ENCODE data around the gene DOK6.

Gene DOK6

DNA sequence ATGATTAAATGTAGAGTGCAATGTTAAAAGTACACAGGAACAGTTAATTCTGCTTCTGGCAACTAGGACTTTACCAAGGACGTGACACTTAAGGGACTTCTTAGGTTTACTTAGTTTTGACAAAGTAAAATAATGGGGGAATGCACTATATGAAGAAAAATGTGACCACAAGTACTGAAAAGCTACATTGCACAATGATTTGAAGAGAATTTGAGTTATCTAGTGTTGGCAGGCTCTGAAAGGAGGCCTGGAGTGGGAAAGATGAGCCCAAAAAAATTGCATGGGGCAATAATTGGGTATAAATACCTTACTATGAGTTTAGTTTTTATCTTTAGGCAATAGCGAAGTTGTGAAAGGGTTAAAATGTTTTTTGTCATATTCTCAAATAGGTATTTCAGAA, 173.7 kb downstream of the DOK6 start:
- Histone ChIP-seq H3K36me3 (ENCODE audit: control insufficient read depth, insufficient read depth, low read length) (no peaks in the 10 kb centered on the region), H3K4me3 (ENCODE audit: low read length) (no peak overlapping the region), H3K9me3 (ENCODE audit: control insufficient read depth, insufficient read depth, low read length) (no peaks in the 10 kb centered on the region), H3K27ac (ENCODE audit: low read length) (no peak overlapping the region), H3K27me3 (ENCODE audit: control insufficient read depth, insufficient read depth, low read length) (no peaks in the 10 kb centered on the region), H3K4me1 (ENCODE audit: control insufficient read depth, insufficient read depth, low read length) (no peaks in the 10 kb centered on the region)
- no peak for DNase-seq (ENCODE audit: low read depth, low spot score)
- WGBS (ENCODE audit: insufficient coverage, insufficient read length), result 100% methylated on average over 1 of the region's 2 CpGs

DNA sequence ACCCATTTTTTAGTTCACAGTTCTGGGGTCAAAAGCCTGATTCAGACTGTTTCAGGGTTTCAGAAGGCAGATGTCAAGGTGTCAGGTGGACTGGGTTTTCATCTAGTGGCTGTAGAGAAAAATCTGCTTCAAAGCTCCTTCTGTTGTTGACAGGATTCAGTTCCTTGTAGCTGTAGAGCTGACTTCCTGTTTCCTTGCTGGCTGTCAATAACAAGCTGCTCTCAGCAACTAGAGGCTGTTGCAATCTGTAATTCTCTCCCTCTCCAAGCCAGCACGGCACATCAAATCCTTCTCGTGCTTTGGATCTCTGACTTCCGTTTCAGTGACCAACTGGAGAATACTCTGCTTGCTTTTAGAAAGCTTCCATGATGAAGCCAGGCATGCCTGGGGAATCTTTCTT, 179.4 kb downstream of the DOK6 start:
- Histone ChIP-seq H3K36me3 (ENCODE audit: control insufficient read depth, insufficient read depth, low read length) (no peaks in the 10 kb centered on the region), H3K4me1 (ENCODE audit: control insufficient read depth, insufficient read depth, low read length) (no peaks in the 10 kb centered on the region), H3K4me3 (ENCODE audit: low read length) (no peak overlapping the region), H3K27ac (ENCODE audit: low read length) (no peak overlapping the region), H3K9me3 (ENCODE audit: control insufficient read depth, insufficient read depth, low read length) (no peaks in the 10 kb centered on the region), H3K27me3 (ENCODE audit: control insufficient read depth, insufficient read depth, low read length) (no peaks in the 10 kb centered on the region)
- no peak for DNase-seq (ENCODE audit: low read depth, low spot score)
- WGBS (ENCODE audit: insufficient coverage, insufficient read length), result no CpG with 5 or more reads among the region's 3 CpGs

DNA sequence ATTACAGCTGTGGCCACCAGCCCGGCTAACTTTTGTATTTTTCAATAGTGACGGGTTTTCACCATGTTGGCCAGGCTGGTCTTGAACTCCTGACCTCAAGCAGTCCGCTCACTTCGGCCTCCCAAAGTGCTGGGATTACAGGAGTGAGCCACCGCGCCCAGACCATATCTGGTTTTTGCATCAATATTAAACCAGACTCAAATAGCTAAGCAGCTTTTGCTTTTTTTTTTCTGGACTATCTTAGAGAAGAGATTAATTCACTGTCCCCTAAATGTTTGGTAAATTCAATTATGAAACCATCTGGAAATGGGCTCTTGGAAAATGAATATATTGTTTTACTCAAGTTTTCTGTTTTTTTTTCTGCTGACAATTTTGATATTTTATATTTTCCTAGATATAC, 183.7 kb downstream of the DOK6 start:
- H3K4me3 ChIP-seq (ENCODE audit: low read length), result no peak overlapping the region
- H3K36me3 ChIP-seq (ENCODE audit: control insufficient read depth, insufficient read depth, low read length), result no peaks in the 10 kb centered on the region
- no peak for DNase-seq (ENCODE audit: low read depth, low spot score)
- H3K4me1 ChIP-seq (ENCODE audit: control insufficient read depth, insufficient read depth, low read length), result no peaks in the 10 kb centered on the region
- WGBS (ENCODE audit: insufficient coverage, insufficient read length), result no CpG with 5 or more reads among the region's 6 CpGs
- H3K27me3 ChIP-seq (ENCODE audit: control insufficient read depth, insufficient read depth, low read length), result no peaks in the 10 kb centered on the region
- no peak overlapping the region for H3K27ac ChIP-seq (ENCODE audit: low read length)
- no peaks in the 10 kb centered on the region for H3K9me3 ChIP-seq (ENCODE audit: control insufficient read depth, insufficient read depth, low read length)

DNA sequence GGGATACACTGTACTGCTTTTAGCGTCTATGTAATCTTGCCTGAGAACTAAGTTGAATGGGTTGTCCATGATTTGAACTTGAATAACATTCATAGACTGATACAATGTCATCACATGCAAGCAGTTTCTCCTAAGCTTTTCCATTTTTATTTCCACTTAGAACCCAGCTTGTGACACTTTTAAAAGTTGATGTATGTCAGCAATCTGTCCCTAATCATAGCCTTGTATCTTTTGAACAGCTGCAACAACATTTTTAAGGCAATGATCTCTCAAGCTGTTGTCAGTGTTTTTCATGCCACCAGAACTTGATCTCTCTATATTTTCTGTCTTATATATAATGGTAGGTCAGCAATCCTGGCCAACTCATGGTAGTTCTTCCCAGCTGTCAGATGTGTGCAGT, 185.0 kb downstream of the DOK6 start:
- DNase-seq (ENCODE audit: low read depth, low spot score), result no peak
- no peak overlapping the region for H3K4me3 ChIP-seq (ENCODE audit: low read length)
- H3K36me3 ChIP-seq (ENCODE audit: control insufficient read depth, insufficient read depth, low read length), result no peaks in the 10 kb centered on the region
- no peaks in the 10 kb centered on the region for H3K27me3 ChIP-seq (ENCODE audit: control insufficient read depth, insufficient read depth, low read length)
- H3K4me1 ChIP-seq (ENCODE audit: control insufficient read depth, insufficient read depth, low read length), result no peaks in the 10 kb centered on the region
- no CpG with 5 or more reads among the region's 1 CpG for WGBS (ENCODE audit: insufficient coverage, insufficient read length)
- H3K27ac ChIP-seq (ENCODE audit: low read length), result no peak overlapping the region
- no peaks in the 10 kb centered on the region for H3K9me3 ChIP-seq (ENCODE audit: control insufficient read depth, insufficient read depth, low read length)

DNA sequence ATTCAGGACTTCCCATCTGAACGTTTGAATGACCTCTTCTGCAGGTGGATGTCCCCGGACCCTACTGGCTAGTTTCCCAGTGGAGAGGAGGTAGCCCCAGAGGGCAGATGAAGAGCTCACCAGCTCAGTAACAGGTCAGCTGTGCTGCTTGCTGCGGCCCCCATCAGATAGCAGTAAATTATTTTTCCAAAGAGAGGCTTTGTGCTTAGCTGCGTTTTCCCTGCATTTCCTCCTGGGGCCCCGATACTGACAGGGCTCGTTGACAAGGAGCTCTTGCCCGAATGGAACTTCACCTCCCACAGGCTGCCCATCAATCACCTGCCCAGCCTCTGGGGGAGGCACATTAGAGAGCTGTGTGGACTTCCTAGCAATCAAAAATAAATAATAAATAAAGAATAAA, 185.8 kb downstream of the DOK6 start:
- WGBS (ENCODE audit: insufficient coverage, insufficient read length), result no CpG with 5 or more reads among the region's 7 CpGs
- DNase-seq (ENCODE audit: low read depth, low spot score), result no peak
- Histone ChIP-seq H3K4me1 (ENCODE audit: control insufficient read depth, insufficient read depth, low read length) (no peaks in the 10 kb centered on the region), H3K9me3 (ENCODE audit: control insufficient read depth, insufficient read depth, low read length) (no peaks in the 10 kb centered on the region), H3K27me3 (ENCODE audit: control insufficient read depth, insufficient read depth, low read length) (no peaks in the 10 kb centered on the region), H3K36me3 (ENCODE audit: control insufficient read depth, insufficient read depth, low read length) (no peaks in the 10 kb centered on the region), H3K4me3 (ENCODE audit: low read length) (no peak overlapping the region), H3K27ac (ENCODE audit: low read length) (no peak overlapping the region)

DNA sequence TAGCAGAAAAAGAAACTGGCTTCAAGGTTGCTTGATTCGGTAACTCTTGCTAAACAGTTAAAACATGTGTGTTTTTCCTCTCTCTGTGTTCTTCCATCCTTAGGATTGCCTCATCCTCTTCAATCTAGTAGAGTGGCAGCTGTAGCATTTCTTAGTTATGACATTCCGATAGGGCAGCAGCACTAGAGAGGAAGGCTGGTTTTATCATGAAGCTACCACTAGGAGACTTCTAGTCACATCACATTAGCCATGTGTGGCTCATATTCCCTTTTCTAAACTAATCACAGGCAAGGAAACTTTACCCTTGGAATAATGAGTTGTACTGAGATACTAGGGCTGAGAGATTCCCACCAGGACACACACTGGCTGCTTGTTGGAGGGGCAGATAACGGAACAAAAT, 187.6 kb downstream of the DOK6 start:
- no peaks in the 10 kb centered on the region for H3K9me3 ChIP-seq (ENCODE audit: control insufficient read depth, insufficient read depth, low read length)
- no peak overlapping the region for H3K4me3 ChIP-seq (ENCODE audit: low read length)
- no peaks in the 10 kb centered on the region for H3K27me3 ChIP-seq (ENCODE audit: control insufficient read depth, insufficient read depth, low read length)
- H3K27ac ChIP-seq (ENCODE audit: low read length), result no peak overlapping the region
- WGBS (ENCODE audit: insufficient coverage, insufficient read length), result no CpG with 5 or more reads among the region's 3 CpGs
- H3K4me1 ChIP-seq (ENCODE audit: control insufficient read depth, insufficient read depth, low read length), result no peaks in the 10 kb centered on the region
- DNase-seq (ENCODE audit: low read depth, low spot score), result no peak
- no peaks in the 10 kb centered on the region for H3K36me3 ChIP-seq (ENCODE audit: control insufficient read depth, insufficient read depth, low read length)

DNA sequence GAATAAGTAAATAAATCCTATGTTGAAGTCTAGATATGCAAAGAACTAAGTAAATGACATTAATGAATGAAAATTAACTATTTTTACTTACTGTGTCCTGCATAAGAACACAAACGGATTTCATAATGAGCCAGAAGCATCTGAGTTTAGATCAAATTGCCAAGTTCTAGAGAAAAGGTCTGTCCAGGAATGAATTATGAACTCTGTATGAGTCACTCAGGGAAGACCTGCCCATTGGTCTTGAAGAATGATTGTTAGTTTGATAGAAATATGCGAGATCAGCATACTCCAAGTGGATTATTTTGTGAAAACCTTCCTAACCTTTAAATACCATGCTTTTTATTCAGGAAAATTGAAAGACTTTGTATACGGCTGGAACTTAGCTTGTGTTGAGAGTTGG, 189.5 kb downstream of the DOK6 start:
- no peaks in the 10 kb centered on the region for H3K9me3 ChIP-seq (ENCODE audit: control insufficient read depth, insufficient read depth, low read length)
- H3K27me3 ChIP-seq (ENCODE audit: control insufficient read depth, insufficient read depth, low read length), result no peaks in the 10 kb centered on the region
- no CpG with 5 or more reads among the region's 3 CpGs for WGBS (ENCODE audit: insufficient coverage, insufficient read length)
- no peak overlapping the region for H3K4me3 ChIP-seq (ENCODE audit: low read length)
- H3K36me3 ChIP-seq (ENCODE audit: control insufficient read depth, insufficient read depth, low read length), result no peaks in the 10 kb centered on the region
- no peaks in the 10 kb centered on the region for H3K4me1 ChIP-seq (ENCODE audit: control insufficient read depth, insufficient read depth, low read length)
- no peak overlapping the region for H3K27ac ChIP-seq (ENCODE audit: low read length)
- DNase-seq (ENCODE audit: low read depth, low spot score), result no peak

DNA sequence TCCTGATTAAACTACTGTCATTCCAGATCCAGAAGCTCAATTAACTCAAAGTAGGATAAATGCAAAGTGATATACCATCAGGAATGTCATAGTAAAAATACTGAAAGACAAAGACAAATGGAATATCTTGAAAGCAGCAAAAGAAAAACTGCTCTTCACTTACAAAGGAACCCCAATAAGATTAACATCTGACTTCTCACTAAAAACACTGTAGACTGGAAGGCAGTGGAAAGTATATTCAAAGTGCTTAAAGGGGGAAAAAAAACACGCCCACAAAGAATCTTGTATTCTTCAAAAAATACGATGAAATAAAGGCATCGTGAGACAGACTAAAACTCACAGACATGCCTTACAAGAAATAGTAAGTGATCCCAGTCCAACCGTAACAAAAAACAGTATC, 195.7 kb downstream of the DOK6 start:
- no peaks in the 10 kb centered on the region for H3K36me3 ChIP-seq (ENCODE audit: control insufficient read depth, insufficient read depth, low read length)
- no peaks in the 10 kb centered on the region for H3K9me3 ChIP-seq (ENCODE audit: control insufficient read depth, insufficient read depth, low read length)
- H3K4me3 ChIP-seq (ENCODE audit: low read length), result no peak overlapping the region
- no peaks in the 10 kb centered on the region for H3K4me1 ChIP-seq (ENCODE audit: control insufficient read depth, insufficient read depth, low read length)
- WGBS (ENCODE audit: insufficient coverage, insufficient read length), result no CpG with 5 or more reads among the region's 4 CpGs
- no peaks in the 10 kb centered on the region for H3K27me3 ChIP-seq (ENCODE audit: control insufficient read depth, insufficient read depth, low read length)
- DNase-seq (ENCODE audit: low read depth, low spot score), result no peak
- H3K27ac ChIP-seq (ENCODE audit: low read length), result no peak overlapping the region

DNA sequence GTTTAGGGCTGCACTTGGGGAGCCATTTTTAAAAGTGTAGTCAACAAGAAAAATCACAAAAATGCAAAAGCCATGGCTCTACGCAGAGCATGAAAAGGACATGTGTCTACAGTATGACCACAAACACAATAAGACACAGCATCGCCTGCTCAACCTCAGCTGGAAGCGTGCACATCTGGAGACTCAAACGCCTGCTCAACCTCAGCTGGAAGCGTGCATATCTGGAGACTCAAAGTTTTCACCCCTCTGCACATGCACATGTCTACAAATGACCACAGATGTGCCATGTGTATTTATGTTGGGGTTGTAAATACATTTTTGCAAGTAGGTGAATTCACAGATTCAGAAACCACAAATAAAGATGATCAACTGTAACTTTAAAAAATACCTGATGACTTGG, 196.9 kb downstream of the DOK6 start:
- H3K36me3 ChIP-seq (ENCODE audit: control insufficient read depth, insufficient read depth, low read length), result no peaks in the 10 kb centered on the region
- no peaks in the 10 kb centered on the region for H3K4me1 ChIP-seq (ENCODE audit: control insufficient read depth, insufficient read depth, low read length)
- no peak overlapping the region for H3K27ac ChIP-seq (ENCODE audit: low read length)
- H3K9me3 ChIP-seq (ENCODE audit: control insufficient read depth, insufficient read depth, low read length), result no peaks in the 10 kb centered on the region
- no peak for DNase-seq (ENCODE audit: low read depth, low spot score)
- WGBS (ENCODE audit: insufficient coverage, insufficient read length), result no CpG with 5 or more reads among the region's 5 CpGs
- no peak overlapping the region for H3K4me3 ChIP-seq (ENCODE audit: low read length)
- H3K27me3 ChIP-seq (ENCODE audit: control insufficient read depth, insufficient read depth, low read length), result no peaks in the 10 kb centered on the region

DNA sequence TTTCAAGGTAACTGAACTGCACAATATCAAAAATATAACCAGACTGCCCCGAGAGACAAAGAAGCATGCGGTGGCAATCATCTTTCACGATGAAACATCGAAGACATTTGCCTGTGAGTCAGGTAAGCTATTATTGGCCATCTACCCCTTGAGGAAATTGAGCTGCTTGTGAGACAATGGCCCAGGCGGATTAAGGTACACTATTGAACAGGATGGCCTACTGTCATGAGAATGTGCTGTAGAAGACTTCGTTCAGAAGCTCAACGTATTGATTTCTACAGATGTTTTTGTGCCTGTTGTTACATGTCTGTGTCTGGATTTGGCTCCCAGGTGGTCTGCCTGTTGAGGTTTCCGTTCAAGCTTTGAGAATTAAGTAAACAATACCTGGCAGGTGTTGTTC, 198.7 kb downstream of the DOK6 start:
- no peak for DNase-seq (ENCODE audit: low read depth, low spot score)
- no peaks in the 10 kb centered on the region for H3K9me3 ChIP-seq (ENCODE audit: control insufficient read depth, insufficient read depth, low read length)
- H3K4me1 ChIP-seq (ENCODE audit: control insufficient read depth, insufficient read depth, low read length), result no peaks in the 10 kb centered on the region
- no peak overlapping the region for H3K4me3 ChIP-seq (ENCODE audit: low read length)
- H3K27me3 ChIP-seq (ENCODE audit: control insufficient read depth, insufficient read depth, low read length), result no peaks in the 10 kb centered on the region
- no CpG with 5 or more reads among the region's 8 CpGs for WGBS (ENCODE audit: insufficient coverage, insufficient read length)
- H3K27ac ChIP-seq (ENCODE audit: low read length), result no peak overlapping the region
- H3K36me3 ChIP-seq (ENCODE audit: control insufficient read depth, insufficient read depth, low read length), result no peaks in the 10 kb centered on the region

DNA sequence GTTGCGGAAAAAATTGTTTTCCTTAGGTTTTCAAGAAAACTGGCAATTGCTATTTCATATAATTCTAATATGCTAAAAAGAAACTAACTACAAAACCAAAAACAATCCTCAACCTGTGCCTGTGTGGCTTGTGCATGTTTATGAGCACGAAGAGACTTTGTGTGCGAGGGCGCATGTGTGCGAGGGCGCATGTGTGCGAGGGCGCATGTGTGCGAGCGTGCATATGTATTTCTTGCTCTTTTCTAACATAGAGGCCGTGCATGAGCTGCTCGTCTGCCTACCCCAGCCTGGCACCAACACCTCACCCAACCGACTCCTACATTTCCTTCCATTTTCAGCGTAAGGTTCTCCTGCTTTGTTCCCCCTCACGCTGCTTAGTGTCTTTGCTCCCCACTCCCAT, 211.6 kb downstream of the DOK6 start:
- H3K27ac ChIP-seq (ENCODE audit: low read length), result no peak overlapping the region
- H3K4me1 ChIP-seq (ENCODE audit: control insufficient read depth, insufficient read depth, low read length), result no peaks in the 10 kb centered on the region
- no peaks in the 10 kb centered on the region for H3K9me3 ChIP-seq (ENCODE audit: control insufficient read depth, insufficient read depth, low read length)
- no peak for DNase-seq (ENCODE audit: low read depth, low spot score)
- no peaks in the 10 kb centered on the region for H3K36me3 ChIP-seq (ENCODE audit: control insufficient read depth, insufficient read depth, low read length)
- no CpG with 5 or more reads among the region's 15 CpGs for WGBS (ENCODE audit: insufficient coverage, insufficient read length)
- no peak overlapping the region for H3K4me3 ChIP-seq (ENCODE audit: low read length)
- no peaks in the 10 kb centered on the region for H3K27me3 ChIP-seq (ENCODE audit: control insufficient read depth, insufficient read depth, low read length)
